Omental fat pad (tissue), 4 donors: ENCODE data around the gene DYRK1B. TPM values are rescaled to one million over a fixed set of nuclear protein-coding genes. Genes with fewer than 3 reads are reported as not detected.

Source experiments
- ATAC-seq: fragments of 150-250 bp; one replicate; pipeline ENCODE4 v1.9.1; 2016; ENCODE audit warnings: mild to moderate bottlenecking, moderate library complexity; ENCODE audit not compliant: low FRiP score
- DNase-seq: peaks from one replicate; pipeline ENCODE4 v3.0.0-alpha.2; 2019; ENCODE audit warnings: low spot score
- total RNA-seq, 4 donors: library from RNA; depleted of rRNA; stranded (reverse); fragments of >200 nt; gene quantifications; one replicate each; pipeline ENCODE4 v1.1.0, GENCODE V29; 2016
- TF ChIP-seq, protein P1 (sequence below), 3 donors: fragments of 450-650 bp; IDR thresholded peaks; one replicate each; pipeline ENCODE4 v1.5.1; 2016 to 2017; ENCODE audit warnings: antibody characterized with exemption in 3 of 3, mild to moderate bottlenecking in 3 of 3, moderate library complexity in 2 of 3

The DYRK1B gene
- total RNA-seq, 4 donors from 2014 or later = 4.6 to 9.9 (median 5.3) TPM

- ATAC-seq = no peak
- no peak for DNase-seq
- TF ChIP-seq, protein P1, sequence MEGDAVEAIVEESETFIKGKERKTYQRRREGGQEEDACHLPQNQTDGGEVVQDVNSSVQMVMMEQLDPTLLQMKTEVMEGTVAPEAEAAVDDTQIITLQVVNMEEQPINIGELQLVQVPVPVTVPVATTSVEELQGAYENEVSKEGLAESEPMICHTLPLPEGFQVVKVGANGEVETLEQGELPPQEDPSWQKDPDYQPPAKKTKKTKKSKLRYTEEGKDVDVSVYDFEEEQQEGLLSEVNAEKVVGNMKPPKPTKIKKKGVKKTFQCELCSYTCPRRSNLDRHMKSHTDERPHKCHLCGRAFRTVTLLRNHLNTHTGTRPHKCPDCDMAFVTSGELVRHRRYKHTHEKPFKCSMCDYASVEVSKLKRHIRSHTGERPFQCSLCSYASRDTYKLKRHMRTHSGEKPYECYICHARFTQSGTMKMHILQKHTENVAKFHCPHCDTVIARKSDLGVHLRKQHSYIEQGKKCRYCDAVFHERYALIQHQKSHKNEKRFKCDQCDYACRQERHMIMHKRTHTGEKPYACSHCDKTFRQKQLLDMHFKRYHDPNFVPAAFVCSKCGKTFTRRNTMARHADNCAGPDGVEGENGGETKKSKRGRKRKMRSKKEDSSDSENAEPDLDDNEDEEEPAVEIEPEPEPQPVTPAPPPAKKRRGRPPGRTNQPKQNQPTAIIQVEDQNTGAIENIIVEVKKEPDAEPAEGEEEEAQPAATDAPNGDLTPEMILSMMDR (IDR thresholded peaks at IDR 0.05) = no peak
Measured at GRCh38 chr19:39842693-39843435, 8.9 kb upstream of the DYRK1B start.

DNA sequence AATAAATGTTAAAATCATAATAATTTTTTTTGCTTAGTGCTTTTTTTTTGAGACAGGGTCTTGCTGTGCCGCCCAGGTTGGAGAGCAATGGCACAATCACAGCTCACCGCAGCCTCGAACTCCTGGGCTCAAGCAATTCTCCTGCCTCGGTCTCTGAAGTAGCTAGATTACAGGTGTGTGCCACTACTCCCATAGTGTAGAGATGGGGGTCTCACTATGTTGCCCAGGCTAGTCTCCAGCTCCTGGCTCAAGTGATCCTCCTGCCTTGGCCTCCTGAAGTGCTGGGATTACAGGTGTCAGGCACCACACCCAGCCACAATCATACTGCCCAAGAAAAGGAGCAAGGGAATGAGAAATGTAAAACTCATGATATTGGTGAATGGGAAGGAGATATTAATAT lies 7.1 kb upstream of the DYRK1B start:
- TF ChIP-seq, protein P1 (IDR thresholded peaks at IDR 0.05) = no peak
- DNase-seq (no peak), ATAC-seq (no peak)

DNA sequence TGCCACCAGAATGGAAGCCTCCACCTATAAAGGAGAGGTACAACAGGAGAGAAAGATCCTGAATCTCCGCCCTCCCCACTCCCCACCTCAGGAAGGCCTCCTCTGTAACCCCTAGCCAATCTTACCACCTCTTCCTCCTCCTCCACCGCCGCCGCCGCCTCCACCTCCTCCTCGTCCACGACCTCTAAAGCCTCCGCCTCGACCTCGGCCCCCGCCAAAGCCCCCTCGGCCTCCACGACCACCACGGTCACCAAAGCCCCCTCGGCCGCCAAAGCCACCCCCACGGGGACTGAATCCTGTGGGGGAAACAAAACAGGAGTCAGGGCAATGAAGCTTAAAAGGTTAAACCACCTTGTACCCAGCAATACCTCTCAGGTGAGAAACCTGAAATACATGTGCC lies 6.5 kb upstream of the DYRK1B start:
- TF ChIP-seq, protein P1 (IDR thresholded peaks at IDR 0.05) = no peak
- no peak for ATAC-seq
- no peak for DNase-seq

DNA sequence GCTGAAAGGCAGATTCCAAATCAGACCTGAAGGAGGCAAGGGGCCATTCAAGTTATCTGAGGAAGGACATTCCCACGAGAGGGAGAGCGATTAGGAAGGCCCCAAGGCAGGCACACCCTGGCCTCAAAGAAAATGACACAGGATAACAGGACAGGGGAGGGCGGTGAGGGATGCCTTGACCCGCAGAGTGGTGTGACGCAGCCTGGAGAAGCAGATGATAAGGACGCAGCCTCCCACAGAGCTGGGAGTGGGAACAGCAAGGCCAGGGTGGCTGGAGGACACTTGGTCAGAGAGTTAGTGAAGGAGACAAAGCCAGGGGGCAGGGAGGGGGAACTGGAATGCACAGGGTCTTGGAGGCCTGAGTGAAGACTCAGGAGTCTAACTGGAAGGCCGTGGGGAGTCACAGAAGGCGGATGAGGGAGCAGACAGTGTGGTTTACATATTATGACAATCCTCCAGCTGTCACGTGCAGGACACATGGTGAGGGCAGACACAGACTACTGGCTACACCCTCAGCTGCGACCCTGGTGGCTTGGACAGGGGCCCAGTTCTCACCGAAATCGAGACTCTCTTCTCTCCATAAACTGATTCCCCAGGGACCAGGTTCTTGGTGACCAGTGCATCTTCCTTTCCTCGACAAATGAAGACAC lies 5.8 kb upstream of the DYRK1B start:
- TF ChIP-seq, protein P1 (IDR thresholded peaks at IDR 0.05) = no peak
- no peak for DNase-seq
- no peak for ATAC-seq

- DNase-seq = no peak
- TF ChIP-seq, protein P1 (IDR thresholded peaks at IDR 0.05) = no peak
Measured at GRCh38 chr19:39838569-39838968, 4.6 kb upstream of the DYRK1B start.

DNA sequence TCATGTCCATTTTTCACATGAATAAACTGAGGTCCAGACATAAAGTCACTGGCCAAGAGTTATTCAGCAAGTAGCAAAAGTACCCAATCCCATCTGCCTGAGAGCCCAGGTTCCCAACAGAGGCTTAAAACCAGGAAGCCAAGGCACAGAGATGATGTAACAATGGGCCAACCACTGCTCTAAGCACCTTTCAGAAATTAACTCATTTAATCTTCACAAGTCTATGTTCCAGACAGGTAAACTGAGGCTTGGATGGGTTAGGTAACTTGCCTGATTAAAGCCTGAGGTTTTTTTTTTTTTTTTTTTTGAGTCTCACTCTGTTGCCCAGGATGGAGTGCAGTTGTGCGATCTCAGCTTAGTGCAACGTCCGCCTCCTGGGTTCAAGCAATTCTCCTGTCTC lies 4.0 kb upstream of the DYRK1B start:
- TF ChIP-seq, protein P1 (IDR thresholded peaks at IDR 0.05) = no peak
- ATAC-seq = no peak
- DNase-seq = no peak

More at GRCh38 chr19:39838569-39838968, 4.6 kb upstream of the DYRK1B start:
- ATAC-seq = no peak
